Stimulated activated CD4-positive, alpha-beta T cell treated with anti-CD3 and anti-CD28 coated beads, Interleukin-2, amount 100 ng/mL, for 24 hours (primary cell): Measurements from ENCODE around the gene OR52A5.

Experiments used
- DNase-seq, 2 donors: peaks; one replicate each; pipeline ENCODE4 v3.0.0-alpha.2; 2020

The OR52A5 gene

DNA sequence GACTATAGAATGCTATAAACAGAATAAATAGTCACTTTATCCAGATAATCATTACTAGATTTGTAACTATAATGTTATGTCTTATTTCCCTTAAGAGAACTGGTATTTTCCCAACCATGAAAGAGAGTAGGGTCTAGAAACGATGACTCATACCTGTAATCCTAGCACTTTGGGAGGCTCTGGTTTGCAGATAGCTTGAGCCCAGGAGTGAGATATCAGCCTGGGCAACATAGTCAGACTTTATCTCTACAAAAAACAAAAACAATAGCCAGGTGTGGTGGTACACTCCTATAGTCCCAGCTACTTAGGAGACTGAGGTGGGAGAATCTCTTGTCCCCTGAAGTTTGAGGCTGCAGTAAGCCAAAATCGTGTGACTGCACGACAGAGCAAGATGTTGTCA is 30.9 kb downstream of the OR52A5 start:
- no peak for DNase-seq

DNA sequence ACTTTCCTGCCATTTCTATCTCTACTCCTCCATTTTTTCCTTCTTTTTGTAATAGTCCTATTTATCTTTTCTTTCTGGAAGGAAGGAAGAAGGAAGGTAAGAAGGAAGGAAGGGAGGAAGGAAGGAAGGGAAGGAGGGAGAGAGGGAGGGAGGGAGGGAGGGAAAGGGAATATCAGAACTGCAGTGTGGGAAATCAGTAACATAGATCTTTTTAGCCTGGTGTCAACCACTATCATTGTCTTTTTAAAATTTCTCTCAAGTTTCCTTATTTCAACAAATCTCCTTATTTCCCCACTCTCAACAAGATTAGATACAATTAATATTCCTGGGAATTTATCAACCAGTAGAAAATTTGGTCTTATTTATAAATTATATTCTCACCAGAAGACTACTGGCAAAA is 35.1 kb downstream of the OR52A5 start:
- no peak for DNase-seq

DNA sequence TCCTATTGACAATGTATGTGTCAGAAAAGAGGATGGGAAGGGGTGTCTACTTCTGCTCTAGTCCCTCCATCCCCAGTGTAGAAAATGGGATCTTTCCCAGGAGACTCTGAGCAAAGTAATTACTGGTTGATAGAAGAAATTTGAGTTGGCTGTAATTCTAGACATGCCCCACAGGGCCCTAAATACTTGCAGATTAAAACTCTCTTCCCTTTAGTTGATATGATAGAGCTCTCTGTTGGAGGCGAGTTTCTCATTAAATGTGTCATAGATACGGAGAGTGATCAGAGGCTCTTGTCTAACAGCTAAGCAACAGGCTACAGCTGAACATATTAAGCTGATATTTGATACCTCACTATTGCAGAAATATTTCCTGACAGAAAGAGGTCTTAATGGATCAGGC is 35.9 kb downstream of the OR52A5 start:
- no peak for DNase-seq

DNA sequence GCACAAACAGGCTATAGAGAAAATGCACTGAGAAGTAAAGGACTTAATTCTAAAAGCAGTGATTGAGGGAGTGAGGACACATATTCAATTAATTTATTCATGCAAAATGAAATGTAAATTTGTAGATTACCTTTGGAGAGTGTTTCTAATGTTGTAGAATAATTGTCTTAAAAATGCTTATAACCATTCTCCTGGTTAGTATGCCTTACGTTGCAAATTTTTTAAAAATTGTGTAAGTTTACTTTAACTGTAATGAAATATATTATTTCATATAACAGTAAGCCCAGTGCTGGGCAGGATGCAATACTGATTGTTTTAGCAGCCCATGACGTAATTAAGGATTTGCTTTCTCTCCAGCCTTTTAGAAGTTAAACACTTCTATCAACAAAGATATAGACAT is 42.1 kb downstream of the OR52A5 start:
- no peak for DNase-seq

DNA sequence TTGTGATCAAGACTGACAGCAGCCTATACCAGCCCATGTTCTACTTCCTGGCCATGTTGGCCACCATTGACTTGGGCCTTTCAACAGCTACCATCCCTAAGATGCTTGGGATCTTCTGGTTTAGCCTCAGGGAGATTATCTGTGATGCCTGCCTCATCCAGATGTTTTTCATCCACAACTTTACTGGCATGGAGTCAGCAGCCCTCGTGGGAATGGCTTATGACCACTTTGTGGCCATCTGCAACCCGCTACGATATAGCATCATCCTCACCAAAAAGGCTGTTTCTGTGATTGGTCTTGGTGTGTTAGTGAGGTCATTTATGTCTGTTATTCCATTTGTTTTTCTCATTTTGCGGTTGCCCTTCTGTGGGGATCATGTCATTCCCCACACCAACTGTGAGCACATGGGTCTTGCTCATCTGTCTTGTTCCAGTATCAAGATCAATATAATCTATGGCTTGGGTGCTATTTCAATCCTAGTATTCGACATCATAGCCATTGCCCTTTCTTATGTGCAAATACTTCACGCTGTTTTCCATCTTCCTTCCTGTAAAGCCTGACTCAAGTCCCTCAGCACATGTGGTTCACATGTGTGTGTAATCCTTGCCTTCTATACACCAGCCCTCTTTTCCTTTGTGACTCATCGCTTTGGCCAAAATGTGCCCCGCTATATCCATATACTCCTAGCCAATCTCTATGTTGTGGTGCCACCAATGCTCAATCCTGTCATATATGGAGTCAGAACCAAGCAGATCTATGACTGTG is 45.2 kb downstream of the OR52A5 start:
- DNase-seq = no peak

DNA sequence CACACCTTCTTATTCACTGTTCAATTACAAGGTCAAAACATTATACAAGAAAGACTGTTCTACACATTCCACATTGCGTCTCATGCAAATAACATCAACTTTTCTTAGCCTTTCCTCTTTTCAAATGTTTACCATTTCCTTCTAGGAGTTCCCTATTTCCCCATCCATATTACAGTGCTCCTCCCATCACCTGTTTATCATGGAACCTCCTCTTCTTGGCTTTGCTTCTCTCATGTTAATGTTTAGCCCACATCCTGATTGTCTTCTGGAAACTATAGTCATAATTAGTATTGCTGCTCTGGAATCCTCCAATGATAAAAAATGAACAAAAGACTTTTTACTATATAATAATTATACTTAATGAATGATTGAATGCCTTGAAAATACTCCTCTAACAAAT is 47.5 kb downstream of the OR52A5 start:
- DNase-seq = no peak

DNA sequence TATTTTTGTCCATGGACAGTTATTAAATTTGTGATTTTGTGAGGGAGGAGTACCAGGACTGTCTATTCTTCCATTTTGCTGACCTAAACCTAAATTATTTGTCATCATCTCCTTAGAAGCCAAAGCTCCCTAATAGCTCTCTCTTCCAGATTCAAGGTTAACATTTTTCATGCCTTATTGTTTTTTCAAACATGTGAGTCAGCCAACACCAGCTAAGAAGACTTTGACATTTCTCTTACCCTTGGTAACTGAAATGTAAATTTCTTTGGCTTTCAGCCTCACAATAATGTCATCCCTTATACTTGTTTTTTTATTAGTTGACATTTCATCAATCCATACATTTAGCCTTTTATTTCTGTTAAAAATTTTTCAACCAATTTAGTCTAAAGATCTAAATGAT is 49.6 kb downstream of the OR52A5 start:
- no peak for DNase-seq

DNA sequence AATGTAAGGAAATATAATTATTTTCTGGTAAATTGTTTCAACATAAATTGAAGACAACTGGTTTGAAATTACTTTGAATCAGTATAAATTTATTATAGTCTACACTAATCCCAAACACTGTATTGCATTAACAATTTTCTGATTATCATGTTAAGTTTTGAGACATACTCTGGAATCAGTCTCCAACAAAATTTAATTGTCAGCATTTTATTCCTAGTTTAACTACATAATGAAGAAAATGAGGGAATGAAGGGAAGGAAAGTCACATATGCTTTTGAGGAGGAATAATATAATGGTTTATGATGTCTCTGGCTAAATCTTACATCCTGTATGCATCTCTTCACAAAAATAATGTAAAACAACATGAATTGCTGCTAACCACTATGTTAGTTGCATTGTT is 54.6 kb downstream of the OR52A5 start:
- DNase-seq = no peak

DNA sequence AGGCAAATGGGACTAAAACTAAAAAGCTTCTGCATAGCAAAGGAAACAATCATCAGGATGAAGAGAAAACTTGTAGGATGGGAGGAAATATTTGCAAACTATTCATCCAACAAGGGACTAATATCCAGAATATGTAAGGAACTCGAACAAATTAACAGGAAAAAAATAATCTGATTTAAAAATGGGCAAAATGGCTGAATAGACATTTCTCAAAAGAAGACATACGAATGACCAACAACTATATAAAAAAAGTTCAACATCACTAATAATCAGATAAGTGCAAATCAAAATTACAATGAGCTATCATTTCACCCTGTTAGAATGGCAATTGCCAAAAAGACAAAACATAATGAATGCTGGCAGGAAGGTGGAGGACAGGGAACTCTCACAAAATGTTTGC is 56.8 kb downstream of the OR52A5 start:
- no peak for DNase-seq
